CD4-positive, alpha-beta T cell (primary cell): ENCODE data around the gene ITGB2. TPM values are rescaled to one million over a fixed set of nuclear protein-coding genes. Genes with fewer than 3 reads are reported as not detected.
A peak's percentile ranks its signal among the peaks of the same experiment; 100 is the strongest.
"Not testable (repeated sequence)": the region's sequence is repeated elsewhere in the genome, so short reads cannot be mapped to it uniquely, and the experiment has no call there.

Experiments
- ATAC-seq: fragments of 200-7000 bp; cut with Tn5 transposase; one replicate; pipeline ENCODE4 v1.10.0; 2022; ENCODE audit warnings: mild to moderate bottlenecking; ENCODE audit not compliant: poor library complexity
- CTCF ChIA-PET: fragments of 350-600 bp; sonication (Branson Sonifier 250); formaldehyde crosslinking; loops from one replicate; lab custom pipeline; 2021; ENCODE audit warnings: antibody characterized with exemption, inconsistent platforms; lab: Charles Lee
- POLR2A ChIA-PET: fragments of 350-600 bp; sonication (Branson Sonifier 250); formaldehyde crosslinking; loops from one replicate; lab custom pipeline; 2021; ENCODE audit warnings: antibody characterized with exemption, inconsistent platforms; lab: Charles Lee
- DNase-seq, 14 experiments: peaks; one replicate each; pipeline ENCODE4 v3.0.0-alpha.2; 2013 to 2020; ENCODE audit warnings: mixed read lengths in 2 of 14
- H3K27ac ChIP-seq, 2 donors: one replicate each; pipeline versions ENCODE4 v1.5.1 to v1.7.0; 2013; ENCODE audit warnings: low read length in 2 of 2, low read depth in 1 of 2, mild to moderate bottlenecking in 1 of 2
- H3K27me3 ChIP-seq, 2 experiments: 1 replicate in 1 of 2; 2 replicates in 1 of 2; pipeline versions ENCODE4 v1.6.1 to v1.7.0; 2013; ENCODE audit warnings: low read length in 2 of 2, control low read depth in 1 of 2, mild to moderate bottlenecking in 1 of 2, moderate library complexity in 1 of 2; ENCODE audit not compliant: insufficient read depth in 2 of 2, control insufficient read depth in 1 of 2
- H3K36me3 ChIP-seq: one replicate; pipeline ENCODE4 v1.6.1; 2013; ENCODE audit warnings: low read length, control low read depth; ENCODE audit not compliant: insufficient read depth
- H3K4me1 ChIP-seq: one replicate; pipeline ENCODE4 v1.6.1; 2013; ENCODE audit warnings: low read length, control low read depth; ENCODE audit not compliant: insufficient read depth
- H3K4me3 ChIP-seq: one replicate; pipeline ENCODE4 v1.5.1; 2013; ENCODE audit warnings: mild to moderate bottlenecking, low read length, moderate library complexity
- H3K9me3 ChIP-seq, 2 experiments: 1 replicate in 1 of 2; 2 replicates in 1 of 2; pipeline versions ENCODE4 v1.6.1 to v1.7.0; 2013; ENCODE audit warnings: low read length in 2 of 2, mild to moderate bottlenecking in 2 of 2, control low read depth in 1 of 2, moderate library complexity in 1 of 2; ENCODE audit not compliant: control insufficient read depth in 1 of 2, insufficient read depth in 1 of 2
- H3K27ac Mint-ChIP-seq: one replicate; pipeline ENCODE4 v1.8.0; 2020; ENCODE audit warnings: mixed read lengths
- H3K27me3 Mint-ChIP-seq: one replicate; pipeline ENCODE4 v1.8.0; 2021; ENCODE audit warnings: mixed read lengths
- H3K36me3 Mint-ChIP-seq: one replicate; pipeline ENCODE4 v1.8.0; 2021; ENCODE audit warnings: low read depth, mixed read lengths
- H3K4me1 Mint-ChIP-seq: one replicate; pipeline ENCODE4 v1.8.0; 2021; ENCODE audit warnings: low read depth, mixed read lengths
- H3K4me3 Mint-ChIP-seq: one replicate; pipeline ENCODE4 v1.8.0; 2020; ENCODE audit warnings: mild to moderate bottlenecking, mixed read lengths
- H3K9me3 Mint-ChIP-seq: one replicate; pipeline ENCODE4 v1.8.0; 2020; ENCODE audit warnings: mixed read lengths
- intact Hi-C, 2 experiments: fragments of 100-400 bp; cut with DNase I in 1 of 2; cut with micrococcal nuclease in 1 of 2; formaldehyde crosslinking; loops; one replicate each; pipeline versions ENCODE4 v1.15.1 to v1.9.0; 2023 to 2025; cut with DNase I, micrococcal nuclease
- total RNA-seq, 174 experiments: library from RNA in 2 of 174; stranded (reverse) in 2 of 174; gene quantifications; one replicate each; pipeline ENCODE4 v1.2.3 and lab custom pipeline; 2021 to 2026
- TF ChIP-seq, protein P1 (sequence below): fragments of 200-600 bp; IDR thresholded peaks from one replicate; pipeline ENCODE4 v1.8.0; 2022; ENCODE audit warnings: antibody characterized with exemption, mild to moderate bottlenecking

The ITGB2 gene
- total RNA-seq, 2 experiments from 2014 or later = 283 to 284 TPM

DNA sequence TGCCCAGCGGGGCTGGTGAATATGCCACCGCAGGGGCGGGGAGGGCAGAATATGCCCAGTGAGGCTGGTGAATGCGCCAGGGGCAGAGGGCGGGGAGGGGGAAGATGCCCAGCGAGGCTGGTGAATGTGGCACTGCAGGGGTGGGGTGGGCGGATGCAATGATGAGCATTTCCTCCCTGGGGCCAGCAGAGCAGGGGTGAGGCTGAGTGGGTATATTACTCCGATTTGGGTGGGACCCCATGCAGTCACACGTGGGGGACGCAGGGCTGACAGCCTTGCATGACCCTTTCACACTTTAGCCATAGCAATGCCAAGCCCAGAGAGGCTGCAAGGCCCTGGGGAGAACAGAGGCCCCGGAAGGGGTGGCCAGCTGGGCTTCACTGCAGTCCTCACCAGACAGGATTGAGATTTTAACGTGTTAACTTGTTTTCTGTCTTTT lies 9.9 kb upstream of the ITGB2 start:
- peak overlapping the region; percentile 60 to 79 for H3K27ac ChIP-seq
- ATAC-seq (peak; percentile 21), DNase-seq (peak; percentile 48 to 92 (median 70))
- peak overlapping the region; percentile 96 for H3K27ac Mint-ChIP-seq
- peak overlapping the region; percentile 66 for H3K4me3 ChIP-seq
- H3K9me3 Mint-ChIP-seq = no peaks in the 10 kb centered on the region
- peaks cover 57% of the 10 kb centered on the region for H3K4me1 Mint-ChIP-seq
- peak overlapping the region; percentile 92 for H3K4me3 Mint-ChIP-seq
- H3K4me1 ChIP-seq = peaks cover 76% of the 10 kb centered on the region
- H3K36me3 ChIP-seq = no peaks in the 10 kb centered on the region
- H3K36me3 Mint-ChIP-seq = no peaks in the 10 kb centered on the region
- TF ChIP-seq, protein P1, sequence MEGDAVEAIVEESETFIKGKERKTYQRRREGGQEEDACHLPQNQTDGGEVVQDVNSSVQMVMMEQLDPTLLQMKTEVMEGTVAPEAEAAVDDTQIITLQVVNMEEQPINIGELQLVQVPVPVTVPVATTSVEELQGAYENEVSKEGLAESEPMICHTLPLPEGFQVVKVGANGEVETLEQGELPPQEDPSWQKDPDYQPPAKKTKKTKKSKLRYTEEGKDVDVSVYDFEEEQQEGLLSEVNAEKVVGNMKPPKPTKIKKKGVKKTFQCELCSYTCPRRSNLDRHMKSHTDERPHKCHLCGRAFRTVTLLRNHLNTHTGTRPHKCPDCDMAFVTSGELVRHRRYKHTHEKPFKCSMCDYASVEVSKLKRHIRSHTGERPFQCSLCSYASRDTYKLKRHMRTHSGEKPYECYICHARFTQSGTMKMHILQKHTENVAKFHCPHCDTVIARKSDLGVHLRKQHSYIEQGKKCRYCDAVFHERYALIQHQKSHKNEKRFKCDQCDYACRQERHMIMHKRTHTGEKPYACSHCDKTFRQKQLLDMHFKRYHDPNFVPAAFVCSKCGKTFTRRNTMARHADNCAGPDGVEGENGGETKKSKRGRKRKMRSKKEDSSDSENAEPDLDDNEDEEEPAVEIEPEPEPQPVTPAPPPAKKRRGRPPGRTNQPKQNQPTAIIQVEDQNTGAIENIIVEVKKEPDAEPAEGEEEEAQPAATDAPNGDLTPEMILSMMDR = no peak
- no peaks in the 10 kb centered on the region for H3K27me3 Mint-ChIP-seq
- CTCF ChIA-PET = interaction anchor here (1.0 to 6.3 kb wide), 3 partner anchors 17 to 37 kb away, joined by 3 to 56 read pairs (median 6); no protein-coding TSS in a partner anchor
- POLR2A ChIA-PET = interaction anchor here (0.9 to 9.5 kb wide), 6 partner anchors 10 to 129 kb away, joined by 3 to 362 read pairs (median 24); partner anchors contain the start of genes ITGB2, PTTG1IP and UBE2G2
- no peaks in the 10 kb centered on the region for H3K9me3 ChIP-seq
- H3K27me3 ChIP-seq = no peaks in the 10 kb centered on the region
- intact Hi-C loops = loop anchor here (2.0 to 5.0 kb wide), 2 partner anchors 113 to 420 kb away; partner anchors contain the start of gene SUMO3 (in 1 of the 2)

DNA sequence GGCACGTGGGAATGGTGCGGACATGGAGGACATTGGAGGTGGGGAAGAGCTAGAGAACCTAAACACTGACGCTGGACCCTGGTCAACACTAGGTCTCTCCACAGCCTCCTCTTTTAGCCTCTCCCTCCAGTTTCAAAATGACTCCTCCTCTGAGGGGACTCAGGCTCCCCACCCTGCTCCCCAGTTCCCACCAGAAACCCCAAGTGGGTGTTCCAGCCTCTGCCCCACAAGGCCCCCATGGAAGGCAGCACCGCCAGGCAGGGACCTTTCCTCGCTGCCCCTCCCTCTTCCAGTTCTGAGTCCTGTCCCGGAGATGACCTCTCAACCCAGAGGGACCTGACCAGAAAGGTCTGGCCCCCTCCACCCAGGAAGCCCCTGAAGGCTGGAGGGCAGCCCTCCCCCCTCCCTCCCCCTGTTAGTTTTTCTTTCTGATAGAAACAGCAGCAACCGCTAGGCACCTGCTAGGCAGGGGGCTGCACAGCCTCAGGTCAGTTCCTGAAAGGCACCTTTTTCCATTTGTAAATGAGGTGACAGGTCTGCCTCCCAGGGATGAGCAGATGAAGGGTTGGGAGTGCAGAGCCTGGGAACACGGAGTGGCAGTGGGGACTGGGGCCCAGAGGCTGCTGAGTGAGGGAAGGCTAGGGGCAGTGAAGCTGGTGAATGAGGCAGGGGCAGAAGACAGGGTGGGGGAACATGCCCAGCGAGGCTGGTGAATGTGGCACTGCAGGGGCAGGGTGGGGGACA lies 9.3 kb upstream of the ITGB2 start:
- H3K36me3 Mint-ChIP-seq = no peaks in the 10 kb centered on the region
- H3K27me3 Mint-ChIP-seq = no peaks in the 10 kb centered on the region
- no peak for DNase-seq
- TF ChIP-seq, protein P1 = no peak
- POLR2A ChIA-PET = interaction anchor here (0.9 to 9.5 kb wide), 8 partner anchors 9 to 129 kb away, joined by 3 to 362 read pairs (median 14); partner anchors contain the start of genes ITGB2, PTTG1IP and UBE2G2
- peaks cover 82% of the 10 kb centered on the region for H3K4me1 ChIP-seq
- H3K36me3 ChIP-seq = no peaks in the 10 kb centered on the region
- peaks cover 63% of the 10 kb centered on the region for H3K4me1 Mint-ChIP-seq
- H3K27ac ChIP-seq = peak overlapping the region; percentile 60 to 79
- H3K27ac Mint-ChIP-seq = peak overlapping the region; percentile 96
- H3K4me3 Mint-ChIP-seq = peak overlapping the region; percentile 92
- no peaks in the 10 kb centered on the region for H3K9me3 ChIP-seq
- H3K4me3 ChIP-seq = peak overlapping the region; percentile 66
- no peak for ATAC-seq
- intact Hi-C loops = loop anchor here (2.0 to 5.0 kb wide), 3 partner anchors 113 to 419 kb away; partner anchors contain the start of gene SUMO3 (in 1 of the 2)
- CTCF ChIA-PET = interaction anchor here (1.0 to 6.3 kb wide), 2 partner anchors 16 to 36 kb away, joined by 3 to 56 read pairs; no protein-coding TSS in a partner anchor
- H3K9me3 Mint-ChIP-seq = no peaks in the 10 kb centered on the region
- H3K27me3 ChIP-seq = no peaks in the 10 kb centered on the region

GRCh38 chr21:44929242-44929798 lies 8.6 kb upstream of the ITGB2 start:
- peaks cover 88% of the 10 kb centered on the region for H3K4me1 ChIP-seq
- no peaks in the 10 kb centered on the region for H3K36me3 ChIP-seq
- peak overlapping the region; percentile 96 for H3K27ac Mint-ChIP-seq
- peaks cover 70% of the 10 kb centered on the region for H3K4me1 Mint-ChIP-seq
- no peaks in the 10 kb centered on the region for H3K9me3 Mint-ChIP-seq
- DNase-seq = no peak
- H3K27me3 Mint-ChIP-seq = no peaks in the 10 kb centered on the region
- ATAC-seq = no peak
- no peaks in the 10 kb centered on the region for H3K36me3 Mint-ChIP-seq
- H3K9me3 ChIP-seq = no peaks in the 10 kb centered on the region
- POLR2A ChIA-PET = interaction anchor here (1.1 to 9.5 kb wide), 5 partner anchors 9 to 55 kb away, joined by 3 to 362 read pairs (median 7); partner anchors contain the start of genes ITGB2 and PTTG1IP
- peak overlapping the region; percentile 83 for H3K4me3 ChIP-seq
- CTCF ChIA-PET = interaction anchor here (6.3 kb wide), 1 partner anchor 35 kb away, joined by 56 read pairs; no protein-coding TSS in a partner anchor
- H3K27me3 ChIP-seq = no peaks in the 10 kb centered on the region
- peak overlapping the region; percentile 60 to 79 for H3K27ac ChIP-seq
- intact Hi-C loops = loop anchor here in 1 of 2 experiments (5.0 kb wide), 1 partner anchor 148 kb away; no protein-coding TSS in a partner anchor
- H3K4me3 Mint-ChIP-seq = peak overlapping the region; percentile 88
- TF ChIP-seq, protein P1 = no peak

GRCh38 chr21:44928500-44929241 lies 8.0 kb upstream of the ITGB2 start:
- H3K4me3 ChIP-seq = peak overlapping the region; percentile 83

More at GRCh38 chr21:44928500-44929241, 8.0 kb upstream of the ITGB2 start:
- intact Hi-C loops = loop anchor here in 1 of 2 experiments (5.0 kb wide), 1 partner anchor 149 kb away; no protein-coding TSS in a partner anchor
- H3K9me3 ChIP-seq, H3K9me3 Mint-ChIP-seq, H3K27me3 Mint-ChIP-seq, H3K36me3 Mint-ChIP-seq, DNase-seq, H3K27me3 ChIP-seq, H3K36me3 ChIP-seq, ATAC-seq: not testable (repeated sequence)
- H3K27ac Mint-ChIP-seq = peak overlapping the region; percentile 96
- peaks cover 76% of the 10 kb centered on the region for H3K4me1 Mint-ChIP-seq
- POLR2A ChIA-PET = interaction anchor here (1.1 to 9.5 kb wide), 11 partner anchors 8 to 359 kb away, joined by 4 to 362 read pairs (median 13); partner anchors contain the start of genes ITGB2, POFUT2 and PTTG1IP
- peak overlapping the region; percentile 74 to 79 for H3K27ac ChIP-seq
- peaks cover 93% of the 10 kb centered on the region for H3K4me1 ChIP-seq
- peak overlapping the region; percentile 88 for H3K4me3 Mint-ChIP-seq
- CTCF ChIA-PET = interaction anchor here (1.3 to 6.3 kb wide), 3 partner anchors 13 to 35 kb away, joined by 3 to 56 read pairs (median 24); no protein-coding TSS in a partner anchor
